Skin epidermis (tissue), 12 donors: ENCODE measurements around the gene ANAPC15.

Experiments
- H3K27ac ChIP-seq, 21 experiments: fragments of 200-600 bp; sonication (generic) in 11 of 21; one replicate each; pipeline ENCODE4 v1.5.0; 2020; ENCODE audit warnings: mild to moderate bottlenecking in 3 of 21, inconsistent platforms in 2 of 21, moderate library complexity in 2 of 21
- H3K4me3 ChIP-seq, 7 experiments: fragments of 200-600 bp; sonication (generic) in 2 of 7; one replicate each; pipeline ENCODE4 v1.5.0; 2020; ENCODE audit warnings: inconsistent platforms in 2 of 7, mild to moderate bottlenecking in 2 of 7, moderate library complexity in 1 of 7

Gene ANAPC15

DNA sequence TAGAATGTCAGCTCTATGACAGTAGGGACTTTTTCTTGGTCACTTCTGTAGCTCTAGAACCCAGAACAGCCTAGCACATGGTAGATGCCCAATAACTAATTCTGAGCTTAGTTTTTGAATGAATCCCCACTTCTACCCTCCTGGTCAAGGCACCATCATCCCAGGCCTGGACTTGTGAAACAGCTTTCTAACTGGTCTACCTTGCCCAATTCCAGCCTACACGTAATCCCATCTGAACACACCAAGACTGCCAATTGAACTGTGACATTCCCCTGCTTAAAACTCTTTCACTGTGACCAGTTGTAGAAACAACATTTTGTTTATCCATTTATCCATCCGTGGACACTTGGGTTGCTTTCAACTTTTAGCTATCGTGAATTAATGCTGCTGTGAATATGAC lies 16.9 kb upstream of the ANAPC15 start:
- H3K27ac ChIP-seq = no peak overlapping the region
- no peak overlapping the region for H3K4me3 ChIP-seq

DNA sequence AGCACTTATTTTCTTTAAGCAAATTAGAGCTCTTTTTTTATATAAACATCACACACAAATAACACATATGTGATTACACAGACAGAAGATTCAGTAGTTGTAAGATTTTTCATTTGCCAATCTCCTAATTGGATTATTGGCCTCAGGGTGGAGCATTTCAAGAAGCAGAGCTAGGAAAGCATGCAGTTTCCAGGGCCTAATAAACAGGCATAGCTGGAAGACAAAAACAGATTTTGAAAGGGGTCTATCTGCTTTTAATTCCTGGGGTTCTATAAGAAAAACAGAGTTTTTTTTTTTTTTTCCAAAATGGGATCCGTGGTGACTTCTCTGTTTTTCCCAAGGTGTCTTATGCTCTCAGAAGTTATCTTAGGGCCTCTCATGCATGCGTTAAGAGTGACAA lies 15.4 kb upstream of the ANAPC15 start:
- no peak overlapping the region for H3K4me3 ChIP-seq
- H3K27ac ChIP-seq = no peak overlapping the region

DNA sequence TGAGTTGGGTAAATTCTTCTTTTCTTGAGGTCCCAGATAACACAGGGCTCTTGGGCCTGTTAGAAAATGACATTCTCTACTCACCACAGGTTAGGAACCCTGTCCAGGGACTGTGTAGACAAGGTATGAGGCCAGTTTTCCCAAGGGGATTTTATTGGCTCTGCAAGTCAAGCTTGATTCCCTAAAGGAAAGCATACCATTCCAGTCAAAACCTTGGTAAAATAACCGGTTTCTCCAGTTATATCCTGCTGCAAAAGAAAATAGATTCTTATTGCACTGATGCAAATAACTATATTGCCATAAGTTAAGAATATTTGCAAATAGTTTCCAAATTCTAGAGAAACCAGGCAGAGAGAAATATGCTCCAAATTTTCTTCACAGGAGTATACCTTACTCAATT lies 13.5 kb upstream of the ANAPC15 start:
- Histone ChIP-seq H3K27ac (no peak overlapping the region), H3K4me3 (no peak overlapping the region)

DNA sequence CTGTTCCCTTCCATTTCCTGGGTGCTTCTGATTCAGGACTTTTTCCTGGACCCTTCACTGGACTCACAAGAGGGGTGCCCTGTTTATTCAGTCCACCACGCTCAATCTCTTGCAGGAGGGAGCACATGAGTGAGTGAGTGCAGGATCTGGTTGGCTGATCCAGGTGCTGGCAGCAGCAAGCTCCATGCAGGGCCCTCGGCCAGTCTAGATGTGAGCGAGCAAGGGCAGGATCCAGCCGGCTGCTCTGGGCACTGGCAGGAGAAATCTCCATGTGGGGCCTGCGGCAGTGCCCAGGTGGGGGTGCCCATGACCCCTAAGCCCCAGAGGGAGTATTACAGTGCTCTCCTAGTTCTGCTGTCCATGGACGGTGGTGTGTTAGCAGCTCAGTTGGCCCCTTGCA lies 11.6 kb upstream of the ANAPC15 start:
- Histone ChIP-seq H3K4me3 (no peak overlapping the region), H3K27ac (no peak overlapping the region)

DNA sequence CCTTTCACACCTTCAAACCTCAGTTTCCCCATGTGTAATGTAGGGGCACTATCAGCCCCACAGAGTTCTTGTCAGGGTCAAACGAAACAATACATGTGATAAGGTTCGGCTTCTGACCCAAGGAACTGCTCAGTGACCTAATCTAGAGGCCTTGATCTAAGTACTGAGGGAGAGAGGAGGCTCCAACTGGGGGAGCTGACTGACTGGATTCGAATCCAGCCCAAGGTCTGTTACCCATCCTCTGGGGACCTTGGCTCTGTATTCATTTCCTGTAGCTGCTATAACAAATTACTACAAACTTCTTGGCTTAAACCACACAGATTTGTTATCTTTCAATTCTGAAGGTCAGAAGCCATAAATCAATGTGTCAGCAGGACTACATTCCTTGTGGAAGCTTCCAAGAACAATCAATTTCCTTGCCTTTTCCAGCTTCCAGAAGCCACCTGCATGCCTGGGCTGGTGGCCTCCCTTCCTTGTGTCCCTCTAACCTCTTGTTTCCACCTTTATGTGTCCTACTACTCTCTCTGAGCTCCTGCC lies 10.7 kb upstream of the ANAPC15 start:
- Histone ChIP-seq H3K4me3 (no peak overlapping the region), H3K27ac (no peak overlapping the region)

DNA sequence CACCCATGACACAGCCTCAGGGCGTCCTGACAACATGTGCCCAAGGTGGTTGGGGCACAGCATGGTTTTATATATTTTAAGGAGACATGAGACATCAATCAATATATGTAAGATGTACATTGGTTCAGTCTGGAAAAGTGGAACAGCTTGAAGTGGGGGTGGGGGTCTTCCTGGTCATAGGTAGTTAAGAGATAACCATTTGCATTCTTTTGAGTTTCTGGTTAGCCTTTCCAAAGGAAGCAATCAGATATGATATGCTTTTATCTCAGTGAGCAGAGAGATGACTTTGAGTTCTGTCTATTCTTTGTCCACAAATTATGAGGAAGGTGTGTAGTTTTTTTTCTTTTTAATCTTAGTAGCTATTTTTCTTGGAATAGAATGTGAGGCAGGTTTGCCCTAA lies 10.1 kb upstream of the ANAPC15 start:
- no peak overlapping the region for H3K4me3 ChIP-seq

DNA sequence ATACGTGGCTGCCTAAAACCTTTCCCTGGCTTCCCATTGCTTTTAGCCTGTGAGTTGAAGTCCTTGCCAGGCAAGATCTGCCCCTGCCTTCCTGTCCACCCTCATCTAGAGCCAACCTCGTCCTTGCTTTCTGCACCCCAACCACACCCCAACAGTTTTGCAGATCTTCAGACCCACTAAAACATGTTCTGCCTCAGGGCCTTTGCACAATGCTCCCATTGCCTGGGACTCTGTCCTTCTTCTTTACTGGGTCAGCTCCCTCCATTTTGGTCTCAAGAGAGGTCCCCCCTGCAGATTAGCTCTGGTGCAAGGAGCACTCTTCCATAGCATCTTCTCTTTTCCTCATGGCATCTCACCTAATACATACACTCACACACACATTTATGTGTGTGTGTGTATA lies 8.4 kb upstream of the ANAPC15 start:
- Histone ChIP-seq H3K27ac (no peak overlapping the region), H3K4me3 (no peak overlapping the region)

More for the DNA sequence above, 10.1 kb upstream of the ANAPC15 start:
- H3K27ac ChIP-seq = no peak overlapping the region

DNA sequence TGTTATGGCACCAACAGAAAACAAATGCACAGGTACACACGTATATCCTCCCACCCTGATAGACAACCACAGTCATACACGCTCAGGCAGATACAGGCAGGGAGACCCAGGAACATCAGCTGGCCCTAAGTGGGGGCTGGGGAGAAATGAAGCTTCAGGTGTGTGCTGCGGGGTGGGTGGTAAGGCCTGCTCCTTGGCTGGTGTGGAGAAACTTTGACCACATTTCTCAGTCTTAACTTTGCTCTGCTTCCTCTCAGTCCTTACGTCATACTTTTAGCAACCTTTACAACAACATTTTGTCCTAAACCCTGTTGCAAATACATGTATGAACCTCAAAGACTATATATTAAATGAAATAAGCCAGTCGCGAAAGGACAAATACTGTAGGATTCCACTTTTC lies 6.7 kb upstream of the ANAPC15 start:
- Histone ChIP-seq H3K27ac (peak overlapping the region in 1 of 21 experiments; percentile 34), H3K4me3 (no peak overlapping the region)

DNA sequence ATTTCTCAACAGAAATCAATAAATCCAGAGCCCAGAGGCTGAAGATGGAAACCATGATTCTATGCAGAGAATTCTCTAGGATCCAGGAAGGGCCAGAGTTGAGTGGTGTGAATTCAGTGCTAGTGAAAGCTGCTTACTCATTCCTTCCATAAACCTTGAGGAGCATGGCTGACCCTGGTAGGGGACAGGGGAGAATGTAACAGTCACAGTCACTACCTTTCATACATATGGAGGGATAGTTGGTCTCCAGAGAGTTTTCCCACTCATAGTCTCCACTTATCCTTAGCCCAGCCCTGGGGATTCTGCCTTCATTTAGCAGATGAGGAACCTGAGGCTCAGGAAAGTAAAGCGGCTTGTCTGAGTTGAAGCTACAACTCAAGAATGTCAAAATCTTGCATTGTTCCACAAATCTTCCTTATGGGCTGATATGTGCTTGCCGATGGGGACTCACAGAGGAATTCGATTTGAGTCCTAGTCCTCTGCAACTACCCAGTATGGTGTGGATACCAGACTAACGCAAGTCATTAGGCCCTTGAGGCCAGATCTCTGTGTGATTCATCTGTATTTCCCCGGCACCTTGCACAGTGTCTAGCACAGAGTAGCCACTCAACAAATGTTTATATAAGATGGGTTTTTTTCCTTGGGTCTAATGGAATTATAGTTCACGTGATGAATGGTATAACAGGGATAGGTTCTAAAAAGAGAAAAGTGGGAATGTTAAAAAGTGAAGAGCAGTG lies 3.7 kb upstream of the ANAPC15 start:
- H3K4me3 ChIP-seq = no peak overlapping the region
- H3K27ac ChIP-seq = no peak overlapping the region

DNA sequence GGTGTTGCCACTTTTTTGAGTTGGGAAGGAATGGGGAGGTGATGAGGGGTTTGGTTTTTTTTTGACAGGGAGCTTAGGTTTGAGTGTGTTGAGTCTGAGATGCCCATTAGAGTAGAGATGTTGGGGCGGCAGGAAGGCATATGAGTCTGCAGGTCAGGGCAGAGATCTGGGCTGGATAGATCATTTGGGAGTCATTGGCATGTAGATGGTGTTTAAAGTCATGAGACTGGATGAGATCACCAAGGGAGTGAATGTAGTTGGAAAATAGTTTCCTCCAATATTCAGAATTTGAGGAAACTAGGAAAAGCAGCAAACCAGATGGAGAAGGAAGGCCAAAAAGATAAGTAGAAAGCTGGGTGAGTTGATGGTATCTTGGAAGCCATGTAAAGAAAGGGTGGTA lies 2.1 kb upstream of the ANAPC15 start:
- H3K27ac ChIP-seq = no peak overlapping the region
- H3K4me3 ChIP-seq = no peak overlapping the region

DNA sequence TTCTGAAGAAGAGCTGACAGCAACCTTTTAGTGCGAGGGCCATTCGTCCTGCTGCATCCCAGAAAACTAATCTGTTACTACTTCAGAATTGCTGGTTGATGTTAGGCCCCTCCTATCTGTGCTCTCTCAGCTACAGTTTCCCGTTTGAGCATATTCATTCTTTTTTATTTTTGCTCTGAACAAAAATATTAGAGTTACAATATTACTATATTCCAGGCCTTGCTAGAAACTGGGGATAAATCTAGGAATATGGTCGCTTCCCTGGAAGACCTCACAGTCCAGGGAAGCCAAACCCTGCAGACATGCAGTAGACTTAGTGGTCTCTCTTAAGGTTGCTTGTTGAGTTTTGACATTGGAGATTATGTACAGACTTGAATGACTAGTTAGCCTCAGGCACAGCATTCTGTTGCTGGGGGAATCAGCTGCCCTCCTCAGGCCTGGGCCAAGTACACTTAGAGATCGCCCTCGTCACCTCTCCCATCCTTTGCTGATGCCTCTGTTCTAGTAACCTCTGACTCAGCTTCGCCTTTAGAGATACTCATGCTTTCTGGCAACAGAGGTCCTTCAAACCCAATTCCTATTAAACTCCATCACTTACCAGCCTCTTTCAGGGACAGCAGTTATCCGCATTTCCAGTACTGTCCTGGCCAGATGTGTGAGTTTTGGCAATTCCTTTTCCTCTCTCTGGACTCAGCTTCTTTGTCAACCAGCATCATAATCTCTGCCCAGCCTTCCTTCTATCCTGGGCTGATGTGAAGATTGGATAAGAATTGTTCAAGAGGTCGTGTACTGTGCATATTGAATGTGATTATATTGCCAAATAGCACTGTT lies 698 bp upstream of the ANAPC15 start:
- Histone ChIP-seq H3K4me3 (peak overlapping the region; percentile 36 to 58 (median 50)), H3K27ac (peak overlapping the region in 20 of 21 experiments; percentile 90 to 100 (median 98))

DNA sequence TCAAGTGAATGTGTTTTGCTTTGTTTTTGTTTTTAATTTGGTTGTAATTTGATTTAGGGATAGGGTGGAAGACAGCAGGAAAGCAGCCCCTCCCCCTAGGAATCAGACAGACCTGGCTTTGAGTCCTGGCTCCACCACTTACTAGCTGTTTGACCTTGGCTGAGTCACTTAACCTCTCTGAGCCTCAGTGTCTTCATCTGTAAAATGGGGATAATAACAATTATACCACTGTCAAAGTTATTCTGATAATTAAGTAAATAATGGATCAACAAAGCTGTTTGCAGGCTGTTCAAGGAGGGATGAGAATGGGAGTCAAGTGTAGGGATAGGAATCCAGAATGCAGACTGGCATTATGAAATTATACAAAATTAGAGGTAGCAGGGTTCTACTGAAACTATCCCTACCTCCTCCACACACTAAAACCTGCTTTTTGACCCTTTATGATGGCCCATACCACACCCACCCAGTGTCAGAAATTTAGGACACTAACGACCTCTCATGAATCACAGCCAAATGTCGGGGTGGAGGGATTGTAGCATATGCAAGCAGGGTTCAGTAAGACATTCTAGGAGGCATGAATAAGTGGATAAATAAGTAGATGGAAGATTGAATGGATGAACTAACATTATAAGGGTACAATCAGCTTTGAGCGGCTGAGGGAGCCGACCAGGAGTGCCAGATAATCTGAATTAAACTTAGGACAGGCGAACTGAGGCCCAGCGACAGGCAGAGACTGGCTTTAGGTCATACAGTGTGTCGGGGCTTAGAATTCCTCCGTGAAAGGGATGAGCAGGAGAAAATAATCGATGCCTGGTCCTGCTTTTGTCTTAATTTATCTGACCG lies 974 bp downstream of the ANAPC15 start:
- peak overlapping the region; percentile 66 to 100 (median 98) for H3K27ac ChIP-seq
- peak overlapping the region; percentile 36 to 58 (median 50) for H3K4me3 ChIP-seq

DNA sequence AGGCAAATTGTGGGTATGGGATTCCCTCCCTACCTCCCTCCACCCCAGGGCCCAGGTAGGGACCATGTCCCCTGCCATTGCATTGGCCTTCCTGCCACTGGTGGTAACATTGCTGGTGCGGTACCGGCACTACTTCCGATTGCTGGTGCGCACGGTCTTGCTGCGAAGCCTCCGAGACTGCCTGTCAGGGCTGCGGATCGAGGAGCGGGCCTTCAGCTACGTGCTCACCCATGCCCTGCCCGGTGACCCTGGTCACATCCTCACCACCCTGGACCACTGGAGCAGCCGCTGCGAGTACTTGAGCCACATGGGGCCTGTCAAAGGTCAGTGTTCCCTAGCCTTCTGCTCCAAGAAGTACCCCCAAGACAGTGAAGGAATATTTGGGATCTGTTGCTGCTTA lies 6.6 kb downstream of the ANAPC15 start, which contains the start of gene TOMT:
Gene TOMT, plus strand, starts transcription at position 37 of the 400 bp plus-strand sequence. Its CDS starts 28 bp downstream, at position 65.
- H3K27ac ChIP-seq = no peak within 1 kb of the TSS

DNA sequence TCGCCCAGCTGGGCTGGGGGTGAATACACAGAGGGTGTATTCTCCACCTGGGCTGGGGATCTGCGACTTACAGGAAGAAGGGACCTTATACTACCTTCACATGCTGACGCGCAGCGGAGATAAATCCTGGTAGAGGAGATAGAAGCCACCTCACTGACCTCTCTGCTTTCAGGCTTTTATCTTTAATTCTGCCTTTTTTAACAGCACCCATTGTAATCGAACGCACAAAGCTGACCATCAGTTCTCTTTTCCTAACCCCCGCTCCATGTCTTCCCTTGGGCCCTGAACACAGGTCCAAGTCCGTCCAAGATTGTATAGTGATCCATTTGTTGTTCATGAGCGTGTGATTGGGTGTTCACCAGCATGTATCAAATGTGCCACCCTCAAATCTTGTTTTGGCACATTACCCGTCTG lies 8.7 kb downstream of the ANAPC15 start:
- H3K4me3 ChIP-seq = peak overlapping the region; percentile 52 to 89 (median 81)
- peak overlapping the region in 20 of 21 experiments; percentile 87 to 100 (median 97) for H3K27ac ChIP-seq

More for the DNA sequence above, 6.6 kb downstream of the ANAPC15 start, which contains the start of gene TOMT:
- no peak within 1 kb of the TSS for H3K4me3 ChIP-seq

DNA sequence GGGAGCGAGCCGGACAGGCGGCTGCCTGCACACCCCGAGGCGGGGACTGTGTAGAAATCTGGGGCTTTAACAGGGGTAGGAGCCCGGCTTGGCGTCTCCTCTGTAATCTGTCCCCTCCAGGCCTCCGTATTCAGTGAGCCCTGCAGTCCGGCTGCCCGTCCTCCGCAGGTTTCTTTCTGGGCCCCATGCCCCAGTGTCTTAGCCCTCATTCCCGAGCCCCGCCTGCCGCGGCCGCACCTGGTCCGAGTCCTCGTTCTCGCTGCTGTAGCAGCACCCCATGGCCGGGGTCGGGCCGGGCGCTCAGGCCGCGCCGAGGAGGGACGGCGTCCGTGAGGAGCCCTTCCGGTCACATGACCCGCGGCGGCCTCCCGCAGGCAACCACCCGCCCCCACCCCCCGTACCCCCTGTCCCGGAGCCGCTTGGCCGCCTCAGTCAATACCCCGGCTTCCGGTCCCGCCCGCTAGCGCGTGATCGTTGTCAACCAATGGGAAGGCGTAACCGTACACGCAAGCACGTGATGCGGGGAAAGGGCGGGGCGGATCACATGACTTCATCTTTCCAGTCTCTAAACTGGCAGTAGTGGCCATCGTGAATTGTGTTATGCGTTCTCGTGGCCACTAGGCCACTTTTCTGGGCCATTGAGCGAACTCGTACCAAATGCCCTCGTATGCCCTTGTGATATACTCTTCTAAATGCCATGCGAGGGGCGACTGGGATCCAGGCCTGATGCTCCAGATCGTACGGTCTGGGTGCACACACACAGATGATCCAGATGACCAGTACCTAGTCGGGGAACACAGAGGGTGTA lies 9.3 kb downstream of the ANAPC15 start, which contains the start of gene LAMTOR1:
Gene LAMTOR1, minus strand, starts transcription at position 352 of the 808 bp plus-strand sequence. Its CDS starts 73 bp downstream, at position 279.
- H3K27ac ChIP-seq = peak within 1 kb of the TSS; percentile 87 to 100 (median 97)
- H3K4me3 ChIP-seq = peak within 1 kb of the TSS; percentile 52 to 89 (median 81)

DNA sequence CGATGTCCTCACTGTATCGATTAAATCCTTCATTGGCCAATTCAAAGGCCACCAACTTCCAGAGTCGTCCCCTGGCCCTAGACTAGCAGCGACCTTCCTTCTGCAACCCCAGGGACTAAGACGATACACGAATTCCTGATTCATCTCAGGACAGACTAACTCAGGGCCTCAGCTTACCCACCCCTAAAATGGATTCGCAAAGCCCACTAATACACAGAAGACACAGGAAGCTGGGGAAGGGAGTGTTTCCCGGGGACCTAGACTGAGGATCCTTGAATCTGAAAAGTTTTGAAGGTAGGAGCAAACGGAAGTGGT lies 9.9 kb downstream of the ANAPC15 start:
- Histone ChIP-seq H3K4me3 (peak overlapping the region; percentile 52 to 89 (median 81)), H3K27ac (peak overlapping the region; percentile 87 to 100 (median 97))

DNA sequence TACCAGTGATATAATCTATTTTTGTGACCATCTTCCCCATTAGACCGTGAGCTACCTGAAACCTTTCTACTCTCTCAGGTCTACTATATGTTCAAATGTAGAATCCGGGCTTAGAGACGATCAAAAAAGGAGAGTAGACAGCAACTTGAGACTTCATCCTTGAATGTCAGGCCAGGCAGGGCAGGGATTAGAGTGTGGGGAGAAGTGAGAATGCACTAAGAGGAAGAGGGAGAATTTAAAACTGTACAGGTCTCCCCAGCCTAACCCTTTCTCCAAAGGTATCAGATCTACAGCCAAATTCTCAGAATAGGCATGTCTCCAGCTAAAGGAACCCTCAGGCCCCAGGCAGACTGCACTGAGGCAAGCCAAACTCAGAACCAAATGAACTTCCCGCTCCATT lies 10.3 kb downstream of the ANAPC15 start:
- Histone ChIP-seq H3K27ac (peak overlapping the region in 20 of 21 experiments; percentile 87 to 100 (median 97)), H3K4me3 (peak overlapping the region; percentile 52 to 89 (median 81))

DNA sequence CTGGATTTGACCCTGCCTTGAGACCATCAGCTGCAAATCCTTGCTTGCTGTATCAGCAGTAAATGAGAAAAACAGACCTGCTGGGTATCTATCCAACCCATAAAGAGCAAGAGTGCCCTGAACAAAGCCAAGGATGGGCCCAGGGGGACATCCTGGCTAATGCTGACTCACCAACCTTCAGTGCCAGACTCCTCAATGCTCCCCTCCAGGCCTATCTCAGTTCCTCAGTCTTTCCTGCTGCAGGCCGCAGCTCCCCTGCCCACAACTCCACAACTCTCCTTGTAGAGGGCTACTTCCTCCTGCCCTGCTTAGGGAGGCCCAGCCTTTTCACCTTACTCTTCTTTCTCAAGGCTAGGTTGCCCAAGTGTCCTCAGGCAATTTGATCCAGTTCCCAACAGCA lies 12.0 kb downstream of the ANAPC15 start:
- peak overlapping the region in 12 of 21 experiments; percentile 7 to 98 (median 30) for H3K27ac ChIP-seq
- H3K4me3 ChIP-seq = no peak overlapping the region

DNA sequence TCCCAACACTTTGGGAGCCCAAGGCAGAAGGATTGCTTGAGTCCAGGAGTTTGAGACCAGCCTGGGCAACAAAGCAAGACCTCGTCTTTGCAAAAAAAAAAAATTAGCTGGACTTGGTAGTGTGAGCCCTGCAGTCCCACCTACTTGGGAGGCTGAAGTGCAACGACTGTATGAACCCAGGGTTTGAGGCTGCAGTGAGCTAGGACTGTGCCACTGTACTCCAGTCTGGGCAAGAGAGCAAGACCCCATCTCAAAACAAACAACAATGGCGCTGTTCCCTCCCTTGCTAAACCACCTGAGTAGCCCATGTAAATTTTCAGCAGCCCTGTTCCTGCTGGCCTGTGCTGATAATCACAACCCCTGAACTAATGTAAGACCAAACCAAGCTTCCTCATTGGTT lies 12.5 kb downstream of the ANAPC15 start:
- H3K27ac ChIP-seq = peak overlapping the region in 12 of 21 experiments; percentile 7 to 98 (median 38)
- H3K4me3 ChIP-seq = no peak overlapping the region
